Common myeloid progenitor, CD34-positive (primary cell): ENCODE measurements around the gene TMEM214.

Experiments used
- CTCF ChIA-PET: fragments of 350-600 bp; sonication (Branson Sonifier 250); formaldehyde crosslinking; loops from one replicate; lab custom pipeline; 2021; ENCODE audit warnings: antibody characterized with exemption; lab: Charles Lee
- POLR2A ChIA-PET: fragments of 350-600 bp; sonication (Branson Sonifier 250); formaldehyde crosslinking; loops from one replicate; lab custom pipeline; 2021; ENCODE audit warnings: antibody characterized with exemption; lab: Charles Lee
- DNase-seq, 3 donors: peaks; one replicate each; pipeline versions ENCODE4 v3.0.0 to v3.0.0-alpha.2; 2013
- H3K27ac ChIP-seq, 2 experiments: 1 replicate in 1 of 2; 2 replicates in 1 of 2; pipeline ENCODE4 v1.7.0; 2013; ENCODE audit warnings: inconsistent platforms in 2 of 2, low read length in 2 of 2, mild to moderate bottlenecking in 2 of 2, low read depth in 1 of 2, moderate library complexity in 1 of 2; ENCODE audit not compliant: severe bottlenecking in 2 of 2, insufficient read depth in 1 of 2, poor library complexity in 1 of 2
- H3K27me3 ChIP-seq, 5 experiments: replicated peaks in 2 of 5; 1 replicate in 3 of 5; 2 replicates in 2 of 5; pipeline versions ENCODE4 v1.6.1 to v1.7.0; 2013; ENCODE audit warnings: low read length in 4 of 5, mild to moderate bottlenecking in 2 of 5, moderate library complexity in 2 of 5, inconsistent platforms in 1 of 5; ENCODE audit not compliant: insufficient read depth in 5 of 5, control insufficient read depth in 4 of 5
- H3K36me3 ChIP-seq, 4 experiments: 1 replicate in 2 of 4; 2 replicates in 2 of 4; pipeline versions ENCODE4 v1.6.1 to v1.7.0; 2013; ENCODE audit warnings: low read length in 3 of 4, control low read depth in 1 of 4, mild to moderate bottlenecking in 1 of 4; ENCODE audit not compliant: control insufficient read depth in 4 of 4, insufficient read depth in 4 of 4
- H3K4me1 ChIP-seq, 4 experiments: 1 replicate in 3 of 4; 2 replicates in 1 of 4; pipeline versions ENCODE4 v1.6.1 to v1.7.1; 2013; ENCODE audit warnings: low read length in 3 of 4, mild to moderate bottlenecking in 3 of 4, control low read depth in 1 of 4, inconsistent platforms in 1 of 4, moderate library complexity in 1 of 4; ENCODE audit not compliant: control insufficient read depth in 4 of 4, insufficient read depth in 4 of 4; ENCODE audit errors: control extremely low read depth in 1 of 4
- H3K4me3 ChIP-seq, 7 experiments: 1 replicate in 4 of 7; 2 replicates in 3 of 7; pipeline versions ENCODE4 v1.5.1 to v1.7.0; 2013; ENCODE audit warnings: mild to moderate bottlenecking in 7 of 7, low read length in 6 of 7, moderate library complexity in 6 of 7, inconsistent platforms in 2 of 7, low read depth in 2 of 7, control low read depth in 1 of 7; ENCODE audit not compliant: insufficient read depth in 4 of 7, control insufficient read depth in 1 of 7; ENCODE audit errors: extremely low read depth in 1 of 7
- H3K9me3 ChIP-seq, 5 experiments: 1 replicate in 4 of 5; 2 replicates in 1 of 5; pipeline versions ENCODE4 v1.6.1 to v1.7.1; 2013; ENCODE audit warnings: low read length in 4 of 5, mild to moderate bottlenecking in 2 of 5, inconsistent platforms in 1 of 5, low read depth in 1 of 5, moderate library complexity in 1 of 5; ENCODE audit not compliant: control insufficient read depth in 4 of 5, insufficient read depth in 2 of 5; ENCODE audit errors: control extremely low read depth in 1 of 5
- WGBS: methylation state at CpG from one replicate; pipeline ENCODE4 v1.1.5; 2013; ENCODE audit not compliant: insufficient coverage; 5-methylcytosine and 5-hydroxymethylcytosine counted together

The TMEM214 gene

GRCh38 chr2:27001950-27002349 is 30.8 kb upstream of the TMEM214 start:
- Histone ChIP-seq H3K4me1 (peaks cover 0 to 6% (median 2%) of the 10 kb centered on the region in 4 experiments), H3K27ac (no peak overlapping the region), H3K4me3 (no peak overlapping the region), H3K36me3 (no peaks in the 10 kb centered on the region), H3K9me3 (no peaks in the 10 kb centered on the region), H3K27me3 (peaks cover 0 to 3% (median 0%) of the 10 kb centered on the region in 5 experiments)
- 88% methylated on average over 4 of the region's 5 CpGs for WGBS
- POLR2A ChIA-PET = no interaction called here
- DNase-seq = no peak
- CTCF ChIA-PET = interaction anchor here (3.7 kb wide), 1 partner anchor 14 kb away, joined by 20 read pairs; no protein-coding TSS in a partner anchor

DNA sequence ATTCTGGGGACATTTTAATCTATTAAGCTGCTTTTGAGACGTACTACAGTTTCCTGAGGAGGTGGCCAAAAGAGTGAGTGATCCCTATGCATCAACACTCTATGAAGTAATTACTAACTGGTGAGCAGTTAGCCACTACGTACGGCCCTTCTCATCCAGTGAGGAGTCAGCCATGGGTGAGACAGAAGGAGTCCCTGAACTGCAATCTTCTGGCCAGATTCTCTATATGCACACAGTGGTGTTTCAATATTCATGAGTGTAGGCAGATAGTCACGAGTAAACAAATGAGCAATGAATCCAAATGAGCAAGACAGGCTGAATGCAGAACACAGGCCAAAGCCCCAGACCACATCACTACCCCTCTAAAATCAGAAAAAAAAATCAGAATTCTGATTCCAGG is 29.8 kb upstream of the TMEM214 start:
- DNase-seq = no peak
- 94% methylated on average over 2 of the region's 4 CpGs for WGBS
- H3K4me1 ChIP-seq = peaks cover 0 to 6% (median 2%) of the 10 kb centered on the region in 4 experiments
- H3K4me3 ChIP-seq = no peak overlapping the region
- CTCF ChIA-PET = interaction anchor here (1.1 to 3.7 kb wide), 4 partner anchors 8 to 41 kb away, joined by 4 to 20 read pairs (median 8); no protein-coding TSS in a partner anchor
- H3K36me3 ChIP-seq = no peaks in the 10 kb centered on the region
- POLR2A ChIA-PET = no interaction called here
- H3K27ac ChIP-seq = no peak overlapping the region
- no peaks in the 10 kb centered on the region for H3K9me3 ChIP-seq
- peaks cover 0 to 3% (median 0%) of the 10 kb centered on the region in 5 experiments for H3K27me3 ChIP-seq

GRCh38 chr2:27003857-27004256 is 28.9 kb upstream of the TMEM214 start:
- H3K36me3 ChIP-seq = no peaks in the 10 kb centered on the region
- no peaks in the 10 kb centered on the region for H3K9me3 ChIP-seq
- no peak overlapping the region for H3K27ac ChIP-seq
- H3K4me3 ChIP-seq = no peak overlapping the region
- peaks cover 0 to 3% (median 0%) of the 10 kb centered on the region in 5 experiments for H3K27me3 ChIP-seq
- DNase-seq = peak in 2 of 3 donors; percentile 31 to 46
- WGBS = 94% methylated on average over 6 of the region's 9 CpGs
- CTCF ChIA-PET = interaction anchor here (1.1 to 3.7 kb wide), 4 partner anchors 9 to 42 kb away, joined by 4 to 20 read pairs (median 8); no protein-coding TSS in a partner anchor
- H3K4me1 ChIP-seq = peaks cover 0 to 6% (median 2%) of the 10 kb centered on the region in 4 experiments
- POLR2A ChIA-PET = no interaction called here

DNA sequence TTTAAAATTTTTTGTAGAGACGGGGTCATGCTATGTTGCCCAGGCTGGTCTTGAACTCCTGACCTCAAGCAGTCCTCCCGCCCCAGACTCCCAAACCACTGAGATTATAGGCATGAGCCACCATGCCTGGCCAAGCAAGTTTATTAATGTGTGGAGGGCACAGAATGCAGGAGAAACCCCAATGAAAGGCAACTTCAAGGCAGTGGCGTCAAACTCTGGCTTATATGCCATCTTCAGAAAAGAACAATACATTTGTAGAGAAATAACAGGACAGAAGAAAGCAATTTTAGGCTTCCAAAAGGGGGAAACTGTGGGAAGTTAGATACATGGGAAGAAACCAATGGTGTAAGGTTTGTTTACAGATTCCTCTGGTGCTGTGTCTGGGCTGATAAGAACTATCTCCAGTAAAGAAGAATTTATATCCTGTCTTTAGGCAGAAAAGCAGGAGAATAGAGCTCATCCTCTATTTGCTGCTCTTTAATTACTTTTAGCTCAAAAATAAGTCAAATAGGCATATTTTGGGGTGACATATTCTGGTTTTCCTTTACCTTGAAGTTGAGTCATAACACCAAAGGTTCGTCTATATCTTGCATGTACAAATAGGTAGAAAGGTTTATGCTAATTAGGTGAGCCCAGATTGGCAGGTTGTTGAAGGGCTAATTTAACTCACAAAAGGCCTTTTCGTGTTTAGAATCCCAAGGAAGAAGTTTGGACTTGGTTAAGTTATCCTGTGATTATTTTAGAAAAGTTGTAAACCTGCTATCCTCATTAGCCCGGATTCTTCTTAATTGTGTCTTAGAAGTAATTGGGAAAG is 26.0 kb upstream of the TMEM214 start:
- DNase-seq = no peak
- no peaks in the 10 kb centered on the region for H3K9me3 ChIP-seq
- no peaks in the 10 kb centered on the region for H3K4me1 ChIP-seq
- no peaks in the 10 kb centered on the region for H3K36me3 ChIP-seq
- peak overlapping the region in 1 of 2 experiments; percentile 78 for H3K27ac ChIP-seq
- 89% methylated on average over 5 of the region's 6 CpGs for WGBS
- no peak overlapping the region for H3K4me3 ChIP-seq
- H3K27me3 ChIP-seq = peaks cover 0 to 3% (median 0%) of the 10 kb centered on the region in 5 experiments
- POLR2A ChIA-PET = no interaction called here
- CTCF ChIA-PET = interaction anchor here (0.7 to 2.7 kb wide), 2 partner anchors 10 to 49 kb away, joined by 3 to 15 read pairs; no protein-coding TSS in a partner anchor

DNA sequence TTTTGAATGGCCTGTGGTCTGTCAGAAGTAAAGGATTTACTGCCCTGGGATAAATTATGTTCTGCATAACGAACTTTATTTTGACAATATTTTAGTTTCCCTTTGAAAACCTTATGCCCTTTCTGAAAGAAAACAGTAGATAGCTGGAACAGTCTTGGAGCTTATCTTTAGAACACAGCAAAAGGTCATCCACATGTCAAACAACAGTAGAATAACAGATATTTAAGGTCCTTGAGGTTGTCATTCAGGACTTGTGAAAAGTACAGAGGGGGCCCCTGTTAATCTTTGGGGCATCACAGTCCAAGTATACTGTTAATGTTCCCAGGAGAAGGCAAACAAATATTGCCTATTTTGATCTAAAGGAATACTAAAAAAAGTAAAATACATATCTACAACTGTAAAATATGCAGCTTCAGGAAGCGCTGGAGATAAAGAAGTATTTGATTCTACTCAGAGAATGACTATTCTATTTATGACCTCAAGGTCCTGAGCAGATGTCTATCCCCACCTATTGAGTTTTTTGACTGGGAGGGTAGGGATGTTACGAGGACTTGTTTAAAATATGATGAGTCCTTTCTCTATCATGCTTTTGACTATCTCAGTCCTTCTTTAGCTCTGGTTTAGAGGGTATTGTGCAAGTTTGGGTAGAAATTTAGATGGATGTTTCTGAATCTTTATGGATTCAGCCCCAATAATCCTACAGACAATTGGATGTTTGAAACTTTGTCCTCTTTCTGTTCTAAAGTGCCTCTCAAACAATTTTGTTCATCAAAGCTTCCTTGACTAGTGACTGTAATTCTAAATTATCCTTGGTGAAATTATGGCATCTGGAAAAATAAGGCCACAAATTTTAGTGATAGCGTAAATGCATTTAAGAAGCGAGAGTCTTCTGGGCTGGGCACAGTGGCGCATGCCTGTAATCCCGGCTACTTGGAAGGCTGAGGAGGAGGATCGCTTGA is 25.1 kb upstream of the TMEM214 start:
- H3K36me3 ChIP-seq = no peaks in the 10 kb centered on the region
- no peaks in the 10 kb centered on the region for H3K4me1 ChIP-seq
- H3K4me3 ChIP-seq = no peak overlapping the region
- 73% methylated on average over 3 of the region's 8 CpGs for WGBS
- H3K9me3 ChIP-seq = no peaks in the 10 kb centered on the region
- peak overlapping the region in 1 of 2 experiments; percentile 78 for H3K27ac ChIP-seq
- CTCF ChIA-PET = interaction anchor here (0.7 to 2.7 kb wide), 2 partner anchors 9 to 50 kb away, joined by 3 to 15 read pairs; no protein-coding TSS in a partner anchor
- peak in 2 of 3 donors; percentile 9 to 42 for DNase-seq
- H3K27me3 ChIP-seq = peaks cover 0 to 6% (median 0%) of the 10 kb centered on the region in 5 experiments
- POLR2A ChIA-PET = no interaction called here

DNA sequence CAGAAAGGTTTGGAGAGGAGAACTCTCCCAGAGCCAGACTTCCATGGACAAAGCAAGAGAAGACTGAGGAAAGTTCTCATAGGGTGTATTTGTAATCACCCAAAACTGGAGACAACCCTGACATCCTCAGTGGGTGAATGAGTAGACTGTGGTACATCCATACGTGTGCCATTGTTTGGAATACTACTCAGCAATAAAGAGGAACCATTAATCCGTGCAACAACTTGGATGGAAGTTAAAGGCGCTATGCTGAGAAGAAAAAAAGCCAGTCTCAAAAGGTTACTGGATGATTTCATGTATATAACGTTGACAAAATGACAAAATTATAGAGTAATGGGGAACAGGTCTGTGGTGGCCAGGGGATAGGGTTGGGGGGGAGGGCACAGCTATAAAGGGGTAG is 24.1 kb upstream of the TMEM214 start:
- POLR2A ChIA-PET = interaction anchor here (0.6 kb wide), 1 partner anchor 113 kb away, joined by 3 read pairs; no protein-coding TSS in a partner anchor
- 100% methylated on average over 4 of the region's 4 CpGs for WGBS
- no peaks in the 10 kb centered on the region for H3K9me3 ChIP-seq
- peaks cover 0 to 5% (median 0%) of the 10 kb centered on the region in 5 experiments for H3K27me3 ChIP-seq
- H3K36me3 ChIP-seq = no peaks in the 10 kb centered on the region
- no peak overlapping the region for H3K4me3 ChIP-seq
- CTCF ChIA-PET = no interaction called here
- H3K4me1 ChIP-seq = no peaks in the 10 kb centered on the region
- no peak overlapping the region for H3K27ac ChIP-seq
- DNase-seq = no peak
